ENCODE measurements around the gene PATJ. TPM values are rescaled to one million over a fixed set of nuclear protein-coding genes. Genes with fewer than 3 reads are reported as not detected.

Gene PATJ
- total and polyA plus RNA-seq, 10 donors = 2.3 to 32.2 (median 17.7) TPM

- 0 to 57% (median 0%) methylated on average over 1 to 2 of the region's 2 CpGs for WGBS, 5 donors
Measured at GRCh38 chr1:61895175-61895574, 152.9 kb downstream of the PATJ start.

GRCh38 chr1:61898658-61899057 is 156.4 kb downstream of the PATJ start:
- H3K4me3 ChIP-seq = no peak overlapping the region
- peaks cover 0 to 16% (median 2%) of the 10 kb centered on the region in 8 donors for H3K9me3 ChIP-seq
- H3K36me3 ChIP-seq = peaks cover 0 to 28% (median 1%) of the 10 kb centered on the region in 6 donors
- H3K4me1 ChIP-seq = no peaks in the 10 kb centered on the region
- no peak for TF ChIP-seq POLR2AphosphoS5 (IDR thresholded peaks at IDR 0.05)
- TF ChIP-seq CTCF (IDR thresholded peaks at IDR 0.05 in 8 of 11, conservative IDR thresholded peaks at IDR 0.05 in 3 of 11) = no peak
- no peak overlapping the region for H3K27ac ChIP-seq
- DNase-seq = no peak
- intact Hi-C loops (cut with DNase I; ENCODE audit: low total_unique reads) = no loop called here
- no peaks in the 10 kb centered on the region for H3K27me3 ChIP-seq (replicated peaks in 1 of 7)
- 92 to 96% (median 94%) methylated on average over 3 of the region's 3 CpGs for WGBS, 5 donors

More at GRCh38 chr1:61895175-61895574, 152.9 kb downstream of the PATJ start:
- Histone ChIP-seq H3K9me3 (peaks cover 0 to 16% (median 2%) of the 10 kb centered on the region in 8 donors), H3K27me3 (replicated peaks in 1 of 7) (no peaks in the 10 kb centered on the region), H3K4me3 (no peak overlapping the region), H3K27ac (no peak overlapping the region), H3K36me3 (peaks cover 0 to 17% (median 1%) of the 10 kb centered on the region in 6 donors), H3K4me1 (no peaks in the 10 kb centered on the region)
- intact Hi-C loops (cut with DNase I; ENCODE audit: low total_unique reads) = no loop called here
- no peak for DNase-seq
- TF ChIP-seq CTCF (IDR thresholded peaks at IDR 0.05 in 8 of 11, conservative IDR thresholded peaks at IDR 0.05 in 3 of 11) (no peak), POLR2AphosphoS5 (IDR thresholded peaks at IDR 0.05) (no peak), POLR2A (IDR thresholded peaks at IDR 0.05) (no peak)

GRCh38 chr1:61904354-61904753 is 162.1 kb downstream of the PATJ start:
- WGBS, 5 donors = 62 to 91% (median 87%) methylated on average over 1 of the region's 1 CpG
- no peak overlapping the region for H3K27ac ChIP-seq
- no peak for DNase-seq
- no peaks in the 10 kb centered on the region for H3K9me3 ChIP-seq
- no peaks in the 10 kb centered on the region for H3K27me3 ChIP-seq (replicated peaks in 1 of 7)
- peaks cover 0 to 53% (median 3%) of the 10 kb centered on the region in 6 donors for H3K36me3 ChIP-seq
- H3K4me3 ChIP-seq = no peak overlapping the region
- no peak for TF ChIP-seq POLR2A (IDR thresholded peaks at IDR 0.05)
- no peak for TF ChIP-seq POLR2AphosphoS5 (IDR thresholded peaks at IDR 0.05)
- TF ChIP-seq CTCF (IDR thresholded peaks at IDR 0.05 in 8 of 11, conservative IDR thresholded peaks at IDR 0.05 in 3 of 11) = no peak
- H3K4me1 ChIP-seq = no peaks in the 10 kb centered on the region
- intact Hi-C loops (cut with DNase I; ENCODE audit: low total_unique reads) = no loop called here

GRCh38 chr1:61907102-61907501 is 164.8 kb downstream of the PATJ start:
- no peak overlapping the region for H3K27ac ChIP-seq
- intact Hi-C loops (cut with DNase I; ENCODE audit: low total_unique reads) = no loop called here
- peaks cover 0 to 54% (median 2%) of the 10 kb centered on the region in 6 donors for H3K36me3 ChIP-seq
- no peaks in the 10 kb centered on the region for H3K4me1 ChIP-seq
- TF ChIP-seq POLR2AphosphoS5 (IDR thresholded peaks at IDR 0.05) (no peak), CTCF (IDR thresholded peaks at IDR 0.05 in 8 of 11, conservative IDR thresholded peaks at IDR 0.05 in 3 of 11) (no peak), POLR2A (IDR thresholded peaks at IDR 0.05) (no peak)
- DNase-seq = no peak
- H3K4me3 ChIP-seq = no peak overlapping the region
- no peaks in the 10 kb centered on the region for H3K27me3 ChIP-seq (replicated peaks in 1 of 7)
- 65 to 87% (median 74%) methylated on average over 4 of the region's 4 CpGs for WGBS, 5 donors
- H3K9me3 ChIP-seq = no peaks in the 10 kb centered on the region
